Caco-2 (cell line): ENCODE measurements around the gene NOS1AP. TPM values are rescaled to one million over a fixed set of nuclear protein-coding genes. Genes with fewer than 3 reads are reported as not detected.

ENCODE experiments used
- BruUV-seq: library from RNA; stranded (reverse); fragments of 400-500 nt; replicated peaks from 2 replicates; lab custom pipeline; 2021; lab: Mats Ljungman, UMichigan
- CTCF ChIA-PET: fragments of 300-600 bp; sonication (Branson Sonifier 250); formaldehyde crosslinking; loops from one replicate; lab custom pipeline; 2022; ENCODE audit warnings: antibody characterized with exemption; lab: Charles Lee
- POLR2A ChIA-PET: fragments of 300-600 bp; sonication (Branson Sonifier 250); formaldehyde crosslinking; loops from one replicate; lab custom pipeline; 2022; ENCODE audit warnings: antibody characterized with exemption; lab: Charles Lee
- DNase-seq, 2 experiments: peaks; one replicate each; pipeline versions ENCODE4 v3.0.0 to v3.0.0-alpha.2; 2020 to 2022
- H3K27me3 ChIP-seq: replicated peaks from 2 replicates; pipeline ENCODE4 v1.6.0; 2011; ENCODE audit warnings: low read length; ENCODE audit not compliant: control insufficient read depth, insufficient read depth
- H3K36me3 ChIP-seq: 2 replicates; pipeline ENCODE4 v1.5.1; 2011; ENCODE audit warnings: low read length; ENCODE audit not compliant: control insufficient read depth, insufficient read depth
- H3K4me1 ChIP-seq: fragments of 250-450 bp; sonication (Bioruptor Pico); 2 replicates; pipeline ENCODE4 v1.5.1; 2020; ENCODE audit warnings: mild to moderate bottlenecking
- H3K4me3 ChIP-seq: 2 replicates; pipeline ENCODE4 v1.5.1; 2011; ENCODE audit warnings: low read depth, mild to moderate bottlenecking, control low read depth, low read length
- H3K9me3 ChIP-seq: fragments of 250-450 bp; sonication (Bioruptor Pico); 2 replicates; pipeline ENCODE4 v1.5.1; 2020; ENCODE audit warnings: mild to moderate bottlenecking, moderate library complexity
- H3K27ac Mint-ChIP-seq: one replicate; pipeline ENCODE4 v1.8.0; 2022; ENCODE audit warnings: mixed read lengths; ENCODE audit not compliant: unreplicated experiment
- H3K27me3 Mint-ChIP-seq: one replicate; pipeline ENCODE4 v1.8.0; 2022; ENCODE audit warnings: mixed read lengths; ENCODE audit not compliant: insufficient read depth, unreplicated experiment
- H3K36me3 Mint-ChIP-seq: one replicate; pipeline ENCODE4 v1.8.0; 2022; ENCODE audit warnings: mild to moderate bottlenecking, mixed read lengths; ENCODE audit not compliant: insufficient read depth, unreplicated experiment
- H3K4me1 Mint-ChIP-seq: one replicate; pipeline ENCODE4 v1.8.0; 2022; ENCODE audit warnings: low read depth, mixed read lengths; ENCODE audit not compliant: unreplicated experiment
- H3K4me3 Mint-ChIP-seq: one replicate; pipeline ENCODE4 v1.8.0; 2022; ENCODE audit warnings: mild to moderate bottlenecking, moderate library complexity, mixed read lengths; ENCODE audit not compliant: unreplicated experiment
- H3K9me3 Mint-ChIP-seq: one replicate; pipeline ENCODE4 v1.8.0; 2022; ENCODE audit warnings: mixed read lengths; ENCODE audit not compliant: unreplicated experiment
- CTCF ChIP-seq, 2 experiments: fragments of 200-600 bp in 1 of 2; IDR thresholded peaks; 1 replicate in 1 of 2; 2 replicates in 1 of 2; pipeline versions ENCODE4 v1.5.1 to v1.8.0; 2011 to 2022; ENCODE audit warnings: antibody characterized with exemption in 1 of 2, control low read depth in 1 of 2, inconsistent platforms in 1 of 2, low read depth in 1 of 2, low read length in 1 of 2, mild to moderate bottlenecking in 1 of 2, moderate library complexity in 1 of 2; ENCODE audit not compliant: insufficient read depth in 1 of 2, severe bottlenecking in 1 of 2, unreplicated experiment in 1 of 2
- intact Hi-C: fragments of 100-400 bp; cut with micrococcal nuclease; formaldehyde crosslinking; loops from one replicate; pipeline ENCODE4 v1.10.0; 2022; ENCODE audit not compliant: unreplicated experiment
- total RNA-seq: library from RNA; stranded (reverse); gene quantifications from 2 replicates; pipeline ENCODE4 v1.2.3, GENCODE V29; 2022

Gene NOS1AP
- total RNA-seq, 1 experiment from 2014 or later: 5.5 TPM

GRCh38 chr1:162151900-162152829, 82.7 kb downstream of the NOS1AP start:
- H3K4me3 Mint-ChIP-seq: no peak overlapping the region
- Histone ChIP-seq H3K9me3 (no peaks in the 10 kb centered on the region), H3K4me3 (no peak overlapping the region), H3K27me3 (no peaks in the 10 kb centered on the region), H3K4me1 (peaks cover 13% of the 10 kb centered on the region), H3K36me3 (no peaks in the 10 kb centered on the region)
- BruUV-seq: no TSS peak
- intact Hi-C loops: no loop called here
- peak in 1 of 2 experiments; percentile 17 for DNase-seq
- H3K4me1 Mint-ChIP-seq: peaks cover 11% of the 10 kb centered on the region
- no peaks in the 10 kb centered on the region for H3K36me3 Mint-ChIP-seq
- no peaks in the 10 kb centered on the region for H3K27me3 Mint-ChIP-seq
- H3K27ac Mint-ChIP-seq: no peak overlapping the region
- no peak for TF ChIP-seq CTCF (IDR thresholded peaks at IDR 0.05; ENCODE audit: insufficient read depth in 1 of 2, low read depth in 1 of 2, low read length in 1 of 2, severe bottlenecking in 1 of 2, unreplicated experiment in 1 of 2)
- peaks cover 21% of the 10 kb centered on the region for H3K9me3 Mint-ChIP-seq
- POLR2A ChIA-PET: no interaction called here
- CTCF ChIA-PET: no interaction called here

GRCh38 chr1:162153374-162153773, 83.9 kb downstream of the NOS1AP start:
- no peaks in the 10 kb centered on the region for H3K27me3 ChIP-seq
- CTCF ChIA-PET: no interaction called here
- no TSS peak for BruUV-seq
- no peaks in the 10 kb centered on the region for H3K36me3 ChIP-seq
- no peak overlapping the region for H3K4me3 ChIP-seq
- peaks cover 21% of the 10 kb centered on the region for H3K9me3 Mint-ChIP-seq
- no peak overlapping the region for H3K4me3 Mint-ChIP-seq
- H3K4me1 ChIP-seq: peaks cover 6% of the 10 kb centered on the region; the same call in 1 of the 2 replicates
- H3K9me3 ChIP-seq: no peaks in the 10 kb centered on the region
- H3K27ac Mint-ChIP-seq: no peak overlapping the region
- DNase-seq: no peak
- TF ChIP-seq CTCF (IDR thresholded peaks at IDR 0.05; ENCODE audit: insufficient read depth in 1 of 2, low read depth in 1 of 2, low read length in 1 of 2, severe bottlenecking in 1 of 2, unreplicated experiment in 1 of 2): no peak
- peaks cover 4% of the 10 kb centered on the region for H3K4me1 Mint-ChIP-seq
- no peaks in the 10 kb centered on the region for H3K27me3 Mint-ChIP-seq
- intact Hi-C loops: no loop called here
- no peaks in the 10 kb centered on the region for H3K36me3 Mint-ChIP-seq
- POLR2A ChIA-PET: no interaction called here

GRCh38 chr1:162157469-162157868, 88.0 kb downstream of the NOS1AP start:
- ChIA-PET POLR2A (no interaction called here), CTCF (interaction anchor here (0.6 kb wide), 1 partner anchor 10 kb away, joined by 7 read pairs; no protein-coding TSS in a partner anchor)
- Mint-ChIP-seq H3K36me3 (no peaks in the 10 kb centered on the region), H3K9me3 (no peaks in the 10 kb centered on the region), H3K27me3 (no peaks in the 10 kb centered on the region), H3K27ac (no peak overlapping the region), H3K4me1 (peaks cover 7% of the 10 kb centered on the region), H3K4me3 (no peak overlapping the region)
- Histone ChIP-seq H3K27me3 (no peaks in the 10 kb centered on the region), H3K4me1 (peaks cover 16% of the 10 kb centered on the region), H3K4me3 (no peak overlapping the region), H3K36me3 (no peaks in the 10 kb centered on the region), H3K9me3 (no peaks in the 10 kb centered on the region)
- DNase-seq: no peak
- intact Hi-C loops: no loop called here
- BruUV-seq: no TSS peak
- no peak for TF ChIP-seq CTCF (IDR thresholded peaks at IDR 0.05; ENCODE audit: insufficient read depth in 1 of 2, low read depth in 1 of 2, low read length in 1 of 2, severe bottlenecking in 1 of 2, unreplicated experiment in 1 of 2)
